Activated T-helper 17 cell treated with anti-CD3 and anti-CD28 coated beads, Interleukin-2, amount 50 U/mL, for 72 hours (primary cell): ENCODE results near the gene GPR89A. TPM values are rescaled to one million over a fixed set of nuclear protein-coding genes. Genes with fewer than 3 reads are reported as not detected.
A peak's percentile ranks its signal among the peaks of the same experiment; 100 is the strongest.
"Not testable (repeated sequence)": the region's sequence is repeated elsewhere in the genome, so short reads cannot be mapped to it uniquely, and the experiment has no call there.

Experiments
- ATAC-seq: fragments of 150-1000 bp; cut with Tn5 transposase; replicated peaks from 2 replicates; pipeline ENCODE4 v1.10.0; 2021; ENCODE audit warnings: mild to moderate bottlenecking, moderate library complexity
- H3K27ac Mint-ChIP-seq: one replicate; pipeline ENCODE4 v1.8.0; 2022; ENCODE audit warnings: mixed read lengths
- H3K27me3 Mint-ChIP-seq: one replicate; pipeline ENCODE4 v1.8.0; 2022; ENCODE audit warnings: mixed read lengths
- H3K36me3 Mint-ChIP-seq: one replicate; pipeline ENCODE4 v1.8.0; 2022; ENCODE audit warnings: low read depth, mild to moderate bottlenecking, mixed read lengths
- H3K4me1 Mint-ChIP-seq: one replicate; pipeline ENCODE4 v1.8.0; 2022; ENCODE audit warnings: mixed read lengths
- H3K4me3 Mint-ChIP-seq: one replicate; pipeline ENCODE4 v1.8.0; 2022; ENCODE audit warnings: mild to moderate bottlenecking, mixed read lengths
- H3K9me3 Mint-ChIP-seq: one replicate; pipeline ENCODE4 v1.8.0; 2022; ENCODE audit warnings: mixed read lengths
- total RNA-seq, 2 donors: library from RNA; stranded (reverse); gene quantifications; one replicate each; pipeline ENCODE4 v1.2.3, GENCODE V29; 2022

GPR89A gene
- total RNA-seq, 2 donors from 2014 or later = 22.5 to 31.9 TPM

- not testable (repeated sequence) for H3K9me3 Mint-ChIP-seq, H3K4me1 Mint-ChIP-seq, H3K27me3 Mint-ChIP-seq, H3K27ac Mint-ChIP-seq, H3K4me3 Mint-ChIP-seq
- H3K36me3 Mint-ChIP-seq = peaks cover 23% of the 10 kb centered on the region
- ATAC-seq = peak; percentile 38
Observed at GRCh38 chr1:145656245-145656943, 48.6 kb downstream of the GPR89A start.

DNA sequence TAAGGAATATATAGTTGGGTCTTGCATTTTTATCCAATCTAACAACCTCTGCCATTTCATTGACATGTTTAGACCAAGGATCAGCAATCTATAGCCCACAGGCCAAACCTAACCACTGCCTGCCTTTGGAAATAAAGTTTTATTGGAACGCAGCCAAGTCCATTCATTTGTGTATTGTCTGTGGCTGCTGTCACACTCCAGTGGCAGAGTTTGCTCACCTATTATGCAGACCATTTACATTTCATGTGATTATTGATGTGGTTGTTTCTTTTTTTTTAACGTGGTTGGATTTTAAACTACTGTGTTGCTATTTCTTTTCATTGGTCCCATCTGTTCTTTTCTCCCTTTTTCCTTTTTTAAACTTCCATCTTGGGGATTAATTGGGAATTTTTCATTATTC lies 54.7 kb downstream of the GPR89A start:
- peaks cover 15% of the 10 kb centered on the region for H3K36me3 Mint-ChIP-seq
- not testable (repeated sequence) for H3K9me3 Mint-ChIP-seq, H3K4me3 Mint-ChIP-seq, H3K27ac Mint-ChIP-seq, H3K4me1 Mint-ChIP-seq, H3K27me3 Mint-ChIP-seq
- ATAC-seq = peak; percentile 72

DNA sequence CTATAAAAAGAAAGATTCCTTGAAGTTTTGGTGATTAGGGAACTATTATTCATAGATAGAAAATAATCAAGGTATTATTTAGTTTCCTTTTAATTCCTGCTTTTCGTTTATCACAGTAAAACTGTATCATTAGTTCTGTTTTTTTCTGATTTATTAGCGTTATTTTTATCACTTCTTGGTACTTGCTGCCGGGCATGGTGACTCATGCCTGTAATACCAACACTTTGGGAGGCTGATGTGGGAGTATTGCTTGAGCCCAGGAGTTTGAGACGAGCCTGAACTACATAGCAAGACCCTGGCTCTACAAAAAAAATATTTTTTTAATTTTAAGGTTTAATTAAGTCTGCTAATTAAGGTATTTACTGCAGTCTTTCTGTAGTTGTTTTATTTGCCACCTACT lies 57.2 kb downstream of the GPR89A start:
- not testable (repeated sequence) for H3K9me3 Mint-ChIP-seq, H3K4me1 Mint-ChIP-seq, H3K27ac Mint-ChIP-seq, H3K4me3 Mint-ChIP-seq, H3K27me3 Mint-ChIP-seq, ATAC-seq
- peaks cover 15% of the 10 kb centered on the region for H3K36me3 Mint-ChIP-seq

GRCh38 chr1:145670995-145671745 lies 63.4 kb downstream of the GPR89A start:
- H3K4me1 Mint-ChIP-seq, H3K9me3 Mint-ChIP-seq, H3K27ac Mint-ChIP-seq, H3K27me3 Mint-ChIP-seq, H3K4me3 Mint-ChIP-seq: not testable (repeated sequence)
- peak; percentile 49 for ATAC-seq
- peaks cover 26% of the 10 kb centered on the region for H3K36me3 Mint-ChIP-seq

DNA sequence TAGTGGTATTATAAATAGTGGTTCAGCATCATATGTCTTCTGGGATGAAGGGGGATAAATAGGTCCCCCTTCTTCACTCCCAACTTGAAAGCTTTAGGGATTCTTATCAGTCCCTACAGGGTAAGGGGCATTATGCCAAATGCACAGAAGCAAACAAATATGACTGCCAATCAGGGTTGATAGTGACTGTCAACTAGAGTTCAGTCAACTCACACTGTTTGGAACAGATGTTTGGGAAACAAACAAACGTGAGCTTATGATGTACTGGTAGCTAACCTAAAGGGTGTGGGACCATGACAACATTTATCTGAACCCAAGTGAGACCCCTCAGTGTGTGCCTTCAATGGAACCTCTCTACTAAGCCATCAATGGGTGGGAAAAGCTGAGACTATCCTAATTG lies 65.4 kb downstream of the GPR89A start:
- not testable (repeated sequence) for H3K4me3 Mint-ChIP-seq, H3K27me3 Mint-ChIP-seq, H3K9me3 Mint-ChIP-seq, ATAC-seq, H3K4me1 Mint-ChIP-seq, H3K27ac Mint-ChIP-seq
- peaks cover 17% of the 10 kb centered on the region for H3K36me3 Mint-ChIP-seq

DNA sequence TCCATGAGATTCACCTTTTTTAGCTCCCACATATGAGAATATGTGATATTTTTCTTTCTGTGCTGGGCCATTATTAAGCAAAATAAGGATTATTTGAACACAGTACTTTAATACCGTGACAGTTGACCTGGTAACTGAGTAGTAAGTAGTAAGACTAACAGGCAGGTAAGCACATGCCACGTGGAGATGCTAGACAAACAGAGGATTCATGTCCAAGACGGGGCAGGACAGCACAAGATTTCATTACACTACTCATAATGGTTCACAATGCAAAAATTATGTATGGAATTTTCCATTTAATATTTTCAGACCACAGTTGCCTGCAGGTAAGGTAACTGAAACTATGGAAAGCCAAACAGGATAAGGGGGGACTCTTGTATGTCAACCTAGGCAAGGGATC lies 77.1 kb downstream of the GPR89A start:
- H3K27ac Mint-ChIP-seq, H3K9me3 Mint-ChIP-seq, ATAC-seq, H3K36me3 Mint-ChIP-seq, H3K4me3 Mint-ChIP-seq, H3K27me3 Mint-ChIP-seq: not testable (repeated sequence)
- H3K4me1 Mint-ChIP-seq = peaks cover 12% of the 10 kb centered on the region

GRCh38 chr1:145686078-145686477 lies 78.3 kb downstream of the GPR89A start:
- peaks cover 19% of the 10 kb centered on the region for H3K4me1 Mint-ChIP-seq
- H3K36me3 Mint-ChIP-seq, H3K27me3 Mint-ChIP-seq, H3K9me3 Mint-ChIP-seq, H3K4me3 Mint-ChIP-seq, H3K27ac Mint-ChIP-seq, ATAC-seq: not testable (repeated sequence)

- Mint-ChIP-seq H3K27ac (no peak overlapping the region), H3K4me3 (no peak overlapping the region), H3K4me1 (peaks cover 19% of the 10 kb centered on the region), H3K36me3 (no peaks in the 10 kb centered on the region), H3K9me3 (no peaks in the 10 kb centered on the region), H3K27me3 (no peaks in the 10 kb centered on the region)
- ATAC-seq = no peak
Observed at GRCh38 chr1:145688328-145688727, 80.5 kb downstream of the GPR89A start.

DNA sequence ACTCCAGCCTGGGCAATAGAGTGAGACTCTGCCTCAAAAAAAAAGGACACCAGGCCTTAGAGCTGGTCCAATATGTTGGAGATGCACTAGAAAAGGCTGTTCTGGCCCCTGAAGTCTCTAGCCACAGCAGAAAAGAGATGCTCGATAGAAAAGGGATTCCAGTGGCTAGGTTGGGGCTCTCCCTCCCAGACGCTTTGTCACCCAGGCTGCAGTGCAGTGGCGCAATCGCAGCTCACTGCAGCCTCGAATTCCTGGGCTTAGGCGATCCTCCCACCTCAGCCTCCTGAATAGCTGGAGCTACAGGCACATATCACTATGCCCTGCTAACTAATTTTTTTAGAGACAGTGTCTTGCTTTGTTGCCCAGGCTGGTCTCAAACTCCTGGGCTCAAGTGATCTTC lies 81.1 kb downstream of the GPR89A start:
- Mint-ChIP-seq H3K27ac (no peak overlapping the region), H3K4me3 (no peak overlapping the region), H3K36me3 (no peaks in the 10 kb centered on the region), H3K4me1 (peaks cover 19% of the 10 kb centered on the region), H3K9me3 (no peaks in the 10 kb centered on the region), H3K27me3 (no peaks in the 10 kb centered on the region)
- no peak for ATAC-seq

- H3K9me3 Mint-ChIP-seq = no peaks in the 10 kb centered on the region
- peak overlapping the region; percentile 2 for H3K4me3 Mint-ChIP-seq
- peak overlapping the region; percentile 79 for H3K27ac Mint-ChIP-seq
- no peak for ATAC-seq
- H3K36me3 Mint-ChIP-seq = no peaks in the 10 kb centered on the region
- H3K27me3 Mint-ChIP-seq = no peaks in the 10 kb centered on the region
- peaks cover 19% of the 10 kb centered on the region for H3K4me1 Mint-ChIP-seq
Observed at GRCh38 chr1:145689922-145690321, 82.1 kb downstream of the GPR89A start.

DNA sequence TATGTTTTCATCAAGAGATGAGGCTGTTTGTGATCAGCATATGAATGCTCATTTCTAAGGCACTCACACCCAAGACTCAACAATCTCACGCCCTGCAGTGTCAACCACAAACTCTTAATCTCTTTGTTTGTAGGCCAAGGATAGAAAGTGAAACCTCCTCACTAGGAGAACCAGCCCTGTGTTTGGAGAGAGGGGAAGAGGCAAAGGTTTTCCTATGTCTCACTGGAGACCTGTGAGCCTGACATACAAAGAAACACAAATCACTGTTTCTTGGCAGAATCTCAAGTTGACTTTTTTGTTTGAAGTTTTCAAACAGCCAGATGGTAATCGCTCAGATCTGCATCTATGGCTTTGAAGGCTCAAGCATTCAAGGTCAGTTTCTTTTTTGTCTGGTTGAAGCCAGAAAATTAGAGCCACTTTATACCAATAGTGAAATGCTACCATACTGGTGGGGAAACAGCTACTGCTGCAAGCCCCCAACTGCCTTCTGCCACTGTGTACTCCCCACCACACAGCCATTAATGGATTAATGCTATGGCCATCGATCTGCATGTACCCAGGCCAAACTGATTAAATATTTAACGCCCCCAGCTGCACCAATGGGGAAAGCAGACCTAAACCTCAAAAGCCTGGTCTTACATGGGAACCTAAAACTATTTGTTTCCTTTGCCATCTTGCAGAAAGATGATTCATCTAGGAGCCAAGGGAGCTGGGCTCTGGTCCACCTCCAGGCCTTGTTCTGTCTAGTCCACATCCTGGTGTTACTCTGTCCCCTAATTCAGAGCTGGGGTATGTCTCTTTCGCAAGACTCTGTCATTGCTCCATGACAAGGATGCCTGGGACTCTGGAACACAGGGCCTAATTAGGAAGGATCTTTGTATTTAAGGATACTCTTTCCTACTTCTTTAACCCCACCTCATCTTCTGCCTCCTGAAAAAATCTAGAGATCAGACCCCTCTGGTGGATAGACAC lies 83.1 kb downstream of the GPR89A start:
- ATAC-seq = peak; percentile 97
- Mint-ChIP-seq H3K4me1 (peaks cover 19% of the 10 kb centered on the region), H3K4me3 (peak overlapping the region; percentile 2), H3K27ac (no peak overlapping the region), H3K36me3 (no peaks in the 10 kb centered on the region), H3K9me3 (no peaks in the 10 kb centered on the region), H3K27me3 (no peaks in the 10 kb centered on the region)

DNA sequence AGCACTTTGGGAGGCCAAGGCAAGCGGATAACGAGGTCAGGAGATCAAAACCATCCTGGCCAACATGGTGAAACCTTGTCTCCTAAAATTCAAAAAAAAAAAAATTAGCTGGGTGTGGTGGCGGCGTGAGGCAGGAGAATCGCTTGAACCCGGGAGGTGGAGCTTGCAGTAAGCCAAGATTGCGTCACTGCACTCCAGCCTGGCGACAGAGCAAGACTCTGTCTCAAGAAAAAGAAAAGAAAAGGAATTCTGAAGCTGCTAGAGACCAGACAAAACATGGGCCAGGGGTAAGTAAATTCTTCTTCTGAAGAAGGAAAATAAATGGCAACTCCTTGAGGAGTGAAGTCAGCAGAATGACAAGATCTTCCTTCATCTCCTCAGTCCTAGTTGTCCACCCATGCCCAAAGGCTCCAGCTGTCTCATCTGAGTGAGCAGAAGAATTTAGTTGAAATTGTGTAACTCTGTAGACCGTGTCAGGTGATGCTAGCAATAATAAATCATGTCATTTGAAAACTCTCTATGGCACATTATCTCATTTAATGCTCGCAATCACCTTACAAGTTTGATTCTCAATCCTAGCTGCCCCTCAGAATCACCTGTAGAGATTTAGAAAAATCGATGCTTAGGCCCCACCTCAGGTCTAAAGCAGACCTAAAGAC lies 85.1 kb downstream of the GPR89A start:
- Mint-ChIP-seq H3K4me3 (no peak overlapping the region), H3K9me3 (no peaks in the 10 kb centered on the region), H3K36me3 (no peaks in the 10 kb centered on the region), H3K4me1 (peaks cover 19% of the 10 kb centered on the region), H3K27me3 (no peaks in the 10 kb centered on the region), H3K27ac (no peak overlapping the region)
- no peak for ATAC-seq

- Mint-ChIP-seq H3K27me3 (no peaks in the 10 kb centered on the region), H3K4me3 (no peak overlapping the region), H3K4me1 (no peaks in the 10 kb centered on the region), H3K36me3 (no peaks in the 10 kb centered on the region), H3K27ac (no peak overlapping the region), H3K9me3 (no peaks in the 10 kb centered on the region)
- ATAC-seq = no peak
Observed at GRCh38 chr1:145695821-145696629, 88.2 kb downstream of the GPR89A start.

- ATAC-seq = no peak
- no peaks in the 10 kb centered on the region for H3K9me3 Mint-ChIP-seq
- H3K4me3 Mint-ChIP-seq = no peak overlapping the region
- H3K27me3 Mint-ChIP-seq = no peaks in the 10 kb centered on the region
- no peaks in the 10 kb centered on the region for H3K36me3 Mint-ChIP-seq
- H3K27ac Mint-ChIP-seq = no peak overlapping the region
- no peaks in the 10 kb centered on the region for H3K4me1 Mint-ChIP-seq
Observed at GRCh38 chr1:145696630-145696960, 88.8 kb downstream of the GPR89A start.
